SU-DHL-6 (cell line): Measurements from ENCODE around the gene PPFIBP1.
A peak's percentile ranks its signal among the peaks of the same experiment; 100 is the strongest.

Experiments used
- H2AFZ ChIP-seq: fragments of 200-600 bp; sonication (generic); 2 replicates; pipeline ENCODE4 v1.6.1; 2014; ENCODE audit warnings: low read depth, mild to moderate bottlenecking, moderate library complexity, mixed read lengths, antibody characterized with exemption, low read length; ENCODE audit not compliant: severe bottlenecking
- H3F3A ChIP-seq: fragments of 200-600 bp; shearing (Covaris generic); 2 replicates; pipeline ENCODE4 v1.6.0; 2016; ENCODE audit warnings: antibody characterized with exemption, mild to moderate bottlenecking; ENCODE audit not compliant: insufficient read depth
- H3K27ac ChIP-seq: fragments of 200-600 bp; sonication (generic); 2 replicates; pipeline ENCODE4 v1.5.1; 2016; ENCODE audit warnings: low read depth, mild to moderate bottlenecking, low read length, moderate library complexity, mixed read lengths
- H3K27me3 ChIP-seq: fragments of 200-600 bp; sonication (generic), shearing (Covaris generic); 2 replicates; pipeline ENCODE4 v1.6.0; 2014; ENCODE audit warnings: mild to moderate bottlenecking, low read length
- H3K36me3 ChIP-seq: fragments of 200-600 bp; sonication (generic); 2 replicates; pipeline ENCODE4 v1.6.1; 2014; ENCODE audit warnings: mild to moderate bottlenecking, low read length, mixed read lengths
- H3K4me2 ChIP-seq: fragments of 300-600, 200-600 bp; shearing (Covaris generic), sonication (generic); 2 replicates; pipeline ENCODE4 v1.6.0; 2014; ENCODE audit warnings: low read length, low read depth, mild to moderate bottlenecking; ENCODE audit not compliant: poor library complexity, severe bottlenecking
- H3K4me3 ChIP-seq: fragments of 200-600 bp; sonication (generic); 2 replicates; pipeline ENCODE4 v1.5.1; 2014; ENCODE audit warnings: antibody characterized with exemption, low read length, mild to moderate bottlenecking, mixed read lengths; ENCODE audit not compliant: insufficient read depth, poor library complexity, severe bottlenecking
- H3K79me2 ChIP-seq: fragments of 200-600 bp; sonication (generic); 2 replicates; pipeline ENCODE4 v1.6.1; 2014; ENCODE audit warnings: mild to moderate bottlenecking, low read length, moderate library complexity; ENCODE audit not compliant: insufficient read depth
- H3K9ac ChIP-seq: fragments of 200-600 bp; sonication (generic); 2 replicates; pipeline ENCODE4 v1.7.0; 2014; ENCODE audit warnings: mild to moderate bottlenecking, low read length
- H3K9me2 ChIP-seq: fragments of 200-600 bp; sonication (generic); replicated peaks from 2 replicates; pipeline ENCODE4 v1.6.1; 2014; ENCODE audit warnings: low read length; ENCODE audit not compliant: insufficient read depth
- H3K9me3 ChIP-seq: fragments of 200-600 bp; sonication (generic); 2 replicates; pipeline ENCODE4 v1.6.1; 2014; ENCODE audit warnings: low read length, mixed read lengths; ENCODE audit not compliant: insufficient read depth
- H4K20me1 ChIP-seq: fragments of 200-600 bp; sonication (generic); 2 replicates; pipeline ENCODE4 v1.6.1; 2014; ENCODE audit warnings: low read depth, mild to moderate bottlenecking, antibody characterized with exemption, low read length, moderate library complexity, mixed read lengths
- EZH2phosphoT487 ChIP-seq: fragments of 200-600 bp; sonication (generic), shearing (Covaris generic); conservative IDR thresholded peaks from 2 replicates; pipeline ENCODE4 v1.6.1; 2018; ENCODE audit warnings: mild to moderate bottlenecking, antibody characterized with exemption, low read length, moderate library complexity, mixed read lengths
- TF ChIP-seq, protein P1 (sequence below): fragments of 200-600 bp; sonication (generic); IDR thresholded peaks from one replicate; pipeline ENCODE4 v1.5.1; 2017; ENCODE audit warnings: antibody characterized with exemption, mild to moderate bottlenecking, low read length, moderate library complexity; ENCODE audit not compliant: insufficient read depth, poor library complexity, severe bottlenecking

The PPFIBP1 gene

DNA sequence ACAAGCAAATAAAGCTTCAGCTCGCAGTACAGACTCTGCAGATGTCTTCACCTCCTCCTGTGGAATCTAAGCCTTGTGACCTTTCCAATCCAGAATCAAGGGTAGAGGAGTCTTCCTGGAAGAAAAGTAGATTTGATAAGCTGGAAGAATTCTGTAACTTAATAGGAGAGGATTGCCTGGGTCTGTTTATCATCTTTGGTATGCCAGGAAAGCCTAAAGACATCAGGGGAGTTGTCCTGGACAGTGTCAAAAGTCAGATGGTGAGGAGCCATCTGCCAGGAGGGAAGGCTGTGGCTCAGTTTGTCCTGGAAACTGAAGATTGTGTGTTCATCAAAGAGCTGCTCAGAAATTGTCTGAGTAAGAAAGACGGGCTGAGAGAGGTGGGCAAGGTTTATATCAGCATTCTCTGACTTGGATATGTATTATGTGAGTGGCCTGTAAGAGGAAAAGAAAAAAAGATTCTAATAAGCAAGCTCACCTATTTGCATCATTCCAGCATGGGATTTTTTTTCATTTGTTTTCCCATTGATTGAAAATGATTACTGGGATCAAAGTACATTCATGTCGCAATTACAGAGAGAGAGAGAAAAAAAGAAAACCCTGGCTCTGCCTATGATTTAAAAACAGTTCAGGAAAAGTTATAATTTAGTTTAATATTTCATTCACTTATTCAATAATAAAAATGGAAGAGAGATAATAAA lies 173.0 kb downstream of the PPFIBP1 start:
- Histone ChIP-seq H4K20me1 (no peaks in the 10 kb centered on the region), H3K79me2 (no peaks in the 10 kb centered on the region), H3K9me3 (no peaks in the 10 kb centered on the region), H3K9ac (no peak overlapping the region), H2AFZ (no peak overlapping the region), H3K4me3 (no peak overlapping the region), H3K4me2 (no peak overlapping the region), H3K36me3 (no peaks in the 10 kb centered on the region), H3K9me2 (no peaks in the 10 kb centered on the region), H3K27ac (no peak overlapping the region), H3F3A (no peaks in the 10 kb centered on the region), H3K27me3 (no peaks in the 10 kb centered on the region)
- TF ChIP-seq, protein P1, sequence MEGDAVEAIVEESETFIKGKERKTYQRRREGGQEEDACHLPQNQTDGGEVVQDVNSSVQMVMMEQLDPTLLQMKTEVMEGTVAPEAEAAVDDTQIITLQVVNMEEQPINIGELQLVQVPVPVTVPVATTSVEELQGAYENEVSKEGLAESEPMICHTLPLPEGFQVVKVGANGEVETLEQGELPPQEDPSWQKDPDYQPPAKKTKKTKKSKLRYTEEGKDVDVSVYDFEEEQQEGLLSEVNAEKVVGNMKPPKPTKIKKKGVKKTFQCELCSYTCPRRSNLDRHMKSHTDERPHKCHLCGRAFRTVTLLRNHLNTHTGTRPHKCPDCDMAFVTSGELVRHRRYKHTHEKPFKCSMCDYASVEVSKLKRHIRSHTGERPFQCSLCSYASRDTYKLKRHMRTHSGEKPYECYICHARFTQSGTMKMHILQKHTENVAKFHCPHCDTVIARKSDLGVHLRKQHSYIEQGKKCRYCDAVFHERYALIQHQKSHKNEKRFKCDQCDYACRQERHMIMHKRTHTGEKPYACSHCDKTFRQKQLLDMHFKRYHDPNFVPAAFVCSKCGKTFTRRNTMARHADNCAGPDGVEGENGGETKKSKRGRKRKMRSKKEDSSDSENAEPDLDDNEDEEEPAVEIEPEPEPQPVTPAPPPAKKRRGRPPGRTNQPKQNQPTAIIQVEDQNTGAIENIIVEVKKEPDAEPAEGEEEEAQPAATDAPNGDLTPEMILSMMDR = no peak
- no peak for TF ChIP-seq EZH2phosphoT487

DNA sequence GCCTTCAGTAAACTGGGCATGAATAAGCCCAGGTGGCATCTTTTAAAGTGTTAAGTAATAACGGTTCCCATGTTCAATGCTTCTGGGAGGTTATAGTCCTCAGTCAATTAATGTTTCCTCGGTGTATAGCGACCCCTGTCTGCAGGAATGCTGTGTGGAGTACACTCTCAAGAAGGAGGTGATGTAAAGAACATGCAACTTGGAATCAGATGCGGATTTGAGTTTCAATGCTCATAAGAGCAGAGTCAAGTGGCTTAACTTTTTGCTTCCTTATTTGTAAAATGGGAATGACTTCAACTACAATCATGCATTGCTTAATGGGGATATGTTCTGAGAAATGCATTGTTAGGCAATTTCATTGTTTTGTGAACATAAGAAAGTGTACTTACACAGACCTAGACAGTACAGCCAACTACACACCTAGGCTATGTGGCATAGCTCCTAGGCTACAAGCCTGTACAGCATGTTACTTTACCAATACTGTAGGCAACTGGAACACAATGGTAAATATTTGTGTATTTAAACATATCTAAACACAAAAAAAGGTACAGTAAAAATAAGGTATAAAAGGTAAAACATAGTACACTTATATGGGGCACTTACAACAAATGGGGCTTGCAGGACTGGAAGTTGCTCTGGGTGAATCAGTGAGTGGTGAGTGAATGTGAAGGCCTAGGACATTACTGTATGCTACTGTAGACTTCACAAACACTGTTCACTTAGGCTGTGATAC lies 179.9 kb downstream of the PPFIBP1 start:
- no peaks in the 10 kb centered on the region for H3K9me2 ChIP-seq
- H3F3A ChIP-seq = no peaks in the 10 kb centered on the region
- no peak overlapping the region for H3K4me3 ChIP-seq
- H3K79me2 ChIP-seq = no peaks in the 10 kb centered on the region
- H3K9me3 ChIP-seq = no peaks in the 10 kb centered on the region
- H4K20me1 ChIP-seq = no peaks in the 10 kb centered on the region
- H3K27ac ChIP-seq = no peak overlapping the region
- H3K9ac ChIP-seq = no peak overlapping the region
- H2AFZ ChIP-seq = no peak overlapping the region
- H3K36me3 ChIP-seq = no peaks in the 10 kb centered on the region
- no peak for TF ChIP-seq EZH2phosphoT487
- TF ChIP-seq, protein P1 = peak; percentile 78
- no peaks in the 10 kb centered on the region for H3K27me3 ChIP-seq
- no peak overlapping the region for H3K4me2 ChIP-seq

DNA sequence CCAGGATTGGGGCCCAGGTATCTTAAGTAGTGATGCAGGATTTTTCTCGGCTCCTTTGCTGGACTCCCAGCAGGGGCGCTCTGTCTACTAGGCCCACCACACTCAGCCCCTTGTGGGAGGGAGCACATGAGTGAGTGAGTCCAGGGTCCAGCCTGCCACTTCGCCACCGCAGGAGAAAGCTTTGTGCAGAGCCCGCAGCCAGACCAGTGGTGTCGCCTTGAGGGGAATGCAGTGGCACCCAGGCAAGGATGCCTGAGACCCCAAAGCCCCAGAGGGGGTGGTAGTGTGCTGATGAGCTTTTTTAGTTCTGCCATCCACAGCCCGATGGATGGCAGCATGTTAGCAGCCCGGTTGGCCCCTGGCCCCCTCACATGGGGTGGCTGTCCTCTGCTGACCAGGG lies 181.3 kb downstream of the PPFIBP1 start:
- H2AFZ ChIP-seq = no peak overlapping the region
- no peaks in the 10 kb centered on the region for H3K36me3 ChIP-seq
- H3K79me2 ChIP-seq = no peaks in the 10 kb centered on the region
- H3F3A ChIP-seq = no peaks in the 10 kb centered on the region
- H3K4me3 ChIP-seq = no peak overlapping the region
- no peaks in the 10 kb centered on the region for H4K20me1 ChIP-seq
- no peaks in the 10 kb centered on the region for H3K9me3 ChIP-seq
- no peak overlapping the region for H3K9ac ChIP-seq
- H3K27me3 ChIP-seq = no peaks in the 10 kb centered on the region
- no peak overlapping the region for H3K4me2 ChIP-seq
- no peaks in the 10 kb centered on the region for H3K9me2 ChIP-seq
- no peak overlapping the region for H3K27ac ChIP-seq
- no peak for TF ChIP-seq EZH2phosphoT487
- TF ChIP-seq, protein P1 = no peak
